Gastrocnemius medialis (tissue), 4 donors: ENCODE measurements around the gene SDK2.

Experiments
- POLR2A ChIP-seq, 2 donors: fragments of 450-650 bp; IDR thresholded peaks; one replicate each; pipeline ENCODE4 v1.6.1; 2017; ENCODE audit warnings: antibody characterized with exemption in 2 of 2, mild to moderate bottlenecking in 2 of 2, moderate library complexity in 2 of 2
- TF ChIP-seq, protein P1 (sequence below), 5 experiments: fragments of 450-650 bp in 3 of 5; fragments of 200-600 bp in 2 of 5; sonication (generic) in 2 of 5; IDR thresholded peaks in 4 of 5; conservative IDR thresholded peaks in 1 of 5; 1 replicate in 4 of 5; 2 replicates in 1 of 5; pipeline ENCODE4 v1.5.1; 2016 to 2019; ENCODE audit warnings: antibody characterized with exemption in 5 of 5, mild to moderate bottlenecking in 3 of 5, moderate library complexity in 3 of 5

DNA sequence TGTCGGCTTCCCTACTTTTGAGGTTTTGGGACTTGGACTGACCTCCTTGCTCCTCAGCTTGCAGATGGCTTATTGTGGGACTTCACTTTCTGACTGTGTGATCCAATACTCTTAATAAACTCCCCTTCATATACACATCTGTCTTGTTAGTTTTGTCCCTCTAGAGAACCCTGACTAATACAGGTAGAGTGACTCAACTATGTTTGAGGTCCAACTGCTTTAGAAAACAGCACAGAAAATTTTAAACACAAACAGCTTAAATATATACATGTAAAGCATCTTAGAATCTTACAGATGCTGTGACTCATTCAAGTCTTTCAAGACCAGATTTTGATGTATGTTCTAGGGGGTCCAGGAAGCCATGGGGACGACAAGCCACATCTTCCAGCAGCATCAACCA lies 11.7 kb downstream of the SDK2 start:
- TF ChIP-seq, protein P1, sequence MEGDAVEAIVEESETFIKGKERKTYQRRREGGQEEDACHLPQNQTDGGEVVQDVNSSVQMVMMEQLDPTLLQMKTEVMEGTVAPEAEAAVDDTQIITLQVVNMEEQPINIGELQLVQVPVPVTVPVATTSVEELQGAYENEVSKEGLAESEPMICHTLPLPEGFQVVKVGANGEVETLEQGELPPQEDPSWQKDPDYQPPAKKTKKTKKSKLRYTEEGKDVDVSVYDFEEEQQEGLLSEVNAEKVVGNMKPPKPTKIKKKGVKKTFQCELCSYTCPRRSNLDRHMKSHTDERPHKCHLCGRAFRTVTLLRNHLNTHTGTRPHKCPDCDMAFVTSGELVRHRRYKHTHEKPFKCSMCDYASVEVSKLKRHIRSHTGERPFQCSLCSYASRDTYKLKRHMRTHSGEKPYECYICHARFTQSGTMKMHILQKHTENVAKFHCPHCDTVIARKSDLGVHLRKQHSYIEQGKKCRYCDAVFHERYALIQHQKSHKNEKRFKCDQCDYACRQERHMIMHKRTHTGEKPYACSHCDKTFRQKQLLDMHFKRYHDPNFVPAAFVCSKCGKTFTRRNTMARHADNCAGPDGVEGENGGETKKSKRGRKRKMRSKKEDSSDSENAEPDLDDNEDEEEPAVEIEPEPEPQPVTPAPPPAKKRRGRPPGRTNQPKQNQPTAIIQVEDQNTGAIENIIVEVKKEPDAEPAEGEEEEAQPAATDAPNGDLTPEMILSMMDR (IDR thresholded peaks at IDR 0.05 in 4 of 5, conservative IDR thresholded peaks at IDR 0.05 in 1 of 5): no peak
- TF ChIP-seq POLR2A (IDR thresholded peaks at IDR 0.05): no peak
